RCC 7860 (cell line): ENCODE results near the gene AARS2.

Experiments used
- DNase-seq: peaks from one replicate; pipeline ENCODE4 v3.0.0-alpha.2; 2015; ENCODE audit warnings: low spot score
- FAIRE-seq: peaks from 2 replicates; lab custom pipeline; 2012; peaks lifted over from hg19 to GRCh38; lab: Jason Lieb, UNC

AARS2 gene

GRCh38 chr6:44278315-44278714 lies 34.8 kb downstream of the AARS2 start:
- FAIRE-seq (no peak), DNase-seq (no peak)

- no peak for FAIRE-seq
- DNase-seq = no peak
These were observed 35.4 kb downstream of the AARS2 start for GRCh38 chr6:44277763-44278162.

- no peak for FAIRE-seq
- DNase-seq = no peak
These were observed 36.2 kb downstream of the AARS2 start for GRCh38 chr6:44276667-44277640.

GRCh38 chr6:44275749-44276648 lies 37.1 kb downstream of the AARS2 start:
- DNase-seq = no peak
- no peak for FAIRE-seq

GRCh38 chr6:44275271-44275748 lies 37.8 kb downstream of the AARS2 start:
- no peak for FAIRE-seq
- DNase-seq = no peak

- FAIRE-seq = no peak
- DNase-seq = no peak
These were observed 39.5 kb downstream of the AARS2 start for GRCh38 chr6:44273617-44274016.

- no peak for DNase-seq
- no peak for FAIRE-seq
These were observed 40.1 kb downstream of the AARS2 start for GRCh38 chr6:44272999-44273566.

- DNase-seq (no peak), FAIRE-seq (no peak)
These were observed 40.6 kb downstream of the AARS2 start for GRCh38 chr6:44272529-44272928.

GRCh38 chr6:44271914-44272313 lies 41.2 kb downstream of the AARS2 start:
- no peak for FAIRE-seq
- no peak for DNase-seq

- FAIRE-seq (no peak), DNase-seq (no peak)
These were observed 41.8 kb downstream of the AARS2 start for GRCh38 chr6:44271406-44271723.

GRCh38 chr6:44270526-44271405 lies 42.4 kb downstream of the AARS2 start:
- DNase-seq = no peak
- FAIRE-seq = no peak

- FAIRE-seq (no peak), DNase-seq (no peak)
These were observed 43.1 kb downstream of the AARS2 start, which contains the start of gene TMEM151B for GRCh38 chr6:44269921-44270525. Gene TMEM151B, plus strand, starts transcription at chr6:44270450. Its CDS starts 293 bp downstream, at chr6:44270743.

GRCh38 chr6:44269178-44269920 lies 43.8 kb downstream of the AARS2 start:
- no peak for DNase-seq
- no peak for FAIRE-seq

GRCh38 chr6:44268095-44268628 lies 45.0 kb downstream of the AARS2 start:
- no peak for FAIRE-seq
- no peak for DNase-seq

GRCh38 chr6:44267252-44267651 lies 45.9 kb downstream of the AARS2 start:
- no peak for FAIRE-seq

GRCh38 chr6:44266347-44266746 lies 46.8 kb downstream of the AARS2 start:
- FAIRE-seq (no peak), DNase-seq (no peak)

More at GRCh38 chr6:44267252-44267651, 45.9 kb downstream of the AARS2 start:
- DNase-seq = no peak

GRCh38 chr6:44265722-44266233 lies 47.4 kb downstream of the AARS2 start:
- FAIRE-seq (peak; percentile 38), DNase-seq (no peak)

- DNase-seq = peak; percentile 86
- FAIRE-seq = no peak
These were observed 48.0 kb downstream of the AARS2 start, which contains the start of gene NFKBIE for GRCh38 chr6:44265007-44265721. Gene NFKBIE, minus strand, starts transcription at chr6:44265551. Its CDS starts 205 bp downstream, at chr6:44265346.
